NT2/D1 (cell line): ENCODE data around the gene LIPC.

Source experiments
- SUZ12 ChIP-seq: IDR thresholded peaks from 2 replicates; pipeline ENCODE4 v1.6.1; 2011; ENCODE audit not compliant: insufficient read length, insufficient read depth; ENCODE audit errors: extremely low read depth
- YY1 ChIP-seq: IDR thresholded peaks from 2 replicates; pipeline ENCODE4 v1.6.1; 2011; ENCODE audit not compliant: insufficient read length, insufficient read depth
- ZNF274 ChIP-seq: IDR thresholded peaks from 2 replicates; pipeline ENCODE4 v1.6.1; 2011; ENCODE audit warnings: mild to moderate bottlenecking, low read depth, low read length

DNA sequence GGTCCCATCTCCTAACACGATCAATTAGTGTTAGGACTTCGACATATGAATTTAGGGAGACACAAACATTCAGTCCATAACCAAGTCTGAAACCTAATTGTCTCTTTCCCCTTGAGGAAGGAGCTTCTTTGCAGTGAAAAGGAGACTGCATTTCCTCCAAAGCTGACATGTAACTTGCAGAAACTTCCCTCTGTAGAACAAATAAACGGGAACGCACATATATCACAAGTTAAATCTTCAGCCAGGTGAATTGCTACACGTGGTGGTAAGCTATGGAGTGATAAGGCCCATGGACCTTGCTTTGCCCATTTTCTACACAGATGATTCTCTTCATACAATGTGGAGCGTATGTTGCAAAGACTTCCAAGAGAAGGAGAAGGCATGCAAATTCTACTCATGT is 47.1 kb upstream of the LIPC start:
- TF ChIP-seq YY1 (no peak), SUZ12 (no peak), ZNF274 (no peak)
